H1 (cell line): ENCODE data around the gene ACSM3. TPM values are rescaled to one million over a fixed set of nuclear protein-coding genes. Genes with fewer than 3 reads are reported as not detected.
A peak's percentile ranks its signal among the peaks of the same experiment; 100 is the strongest.

Source experiments
- CTCF ChIA-PET: fragments of 300-600 bp; sonication (Branson Sonifier 250); formaldehyde crosslinking; loops from one replicate; lab custom pipeline; 2021; ENCODE audit not compliant: partially characterized antibody; lab: Charles Lee
- POLR2A ChIA-PET: fragments of 300-600 bp; sonication (Branson Sonifier 250); formaldehyde crosslinking; loops from one replicate; lab custom pipeline; 2021; ENCODE audit warnings: inconsistent platforms; ENCODE audit not compliant: partially characterized antibody; lab: Charles Lee
- DNase-seq, 2 experiments: peaks; one replicate each; pipeline versions ENCODE4 v3.0.0 to v3.0.0-alpha.2; 2010 to 2022; ENCODE audit warnings: low spot score in 2 of 2, low read depth in 1 of 2, mixed read lengths in 1 of 2
- FAIRE-seq: peaks from 2 replicates; lab custom pipeline; 2011; peaks lifted over from hg19 to GRCh38; lab: Jason Lieb, UNC
- H2AFZ ChIP-seq: 2 replicates; pipeline ENCODE4 v1.8.1; 2012; ENCODE audit warnings: low read length, inconsistent platforms
- H2AK5ac ChIP-seq: 2 replicates; pipeline ENCODE4 v1.6.1; 2013; ENCODE audit warnings: low read depth, low read length
- H2BK120ac ChIP-seq: replicated peaks from 2 replicates; pipeline ENCODE3; 2013; ENCODE audit warnings: low read depth, low read length, inconsistent platforms
- H2BK12ac ChIP-seq: 2 replicates; pipeline ENCODE4 v1.6.1; 2013; ENCODE audit warnings: low read depth, low read length
- H2BK15ac ChIP-seq: 2 replicates; pipeline ENCODE4 v1.6.1; 2013; ENCODE audit warnings: low read length
- H2BK20ac ChIP-seq: 2 replicates; pipeline ENCODE4 v1.6.1; 2013; ENCODE audit warnings: low read length
- H2BK5ac ChIP-seq: 2 replicates; pipeline ENCODE4 v1.6.1; 2013; ENCODE audit warnings: low read depth, low read length
- H3K14ac ChIP-seq: 2 replicates; pipeline ENCODE4 v1.6.1; 2013; ENCODE audit warnings: inconsistent platforms; ENCODE audit not compliant: insufficient read length
- H3K18ac ChIP-seq: 2 replicates; pipeline ENCODE4 v1.6.1; 2013; ENCODE audit warnings: low read length; ENCODE audit errors: extremely low read depth
- H3K23ac ChIP-seq: 2 replicates; pipeline ENCODE4 v1.6.1; 2013; ENCODE audit warnings: inconsistent platforms; ENCODE audit not compliant: insufficient read length
- H3K23me2 ChIP-seq: 2 replicates; pipeline ENCODE4 v1.6.1; 2013; ENCODE audit warnings: low read depth, low read length
- H3K27ac ChIP-seq: 2 replicates; pipeline ENCODE4 v1.6.1; 2011; ENCODE audit warnings: low read depth, low read length, inconsistent platforms
- H3K27me3 ChIP-seq, 4 experiments: replicated peaks in 1 of 4; 1 replicate in 1 of 4; 2 replicates in 3 of 4; pipeline versions ENCODE4 v1.6.1 to v1.8.1; 2011 to 2013; ENCODE audit warnings: low read length in 3 of 4, mild to moderate bottlenecking in 3 of 4, inconsistent platforms in 2 of 4, mixed read lengths in 2 of 4, moderate library complexity in 1 of 4; ENCODE audit not compliant: control insufficient read depth in 3 of 4, insufficient read depth in 3 of 4; ENCODE audit errors: extremely low read depth in 1 of 4
- H3K36me3 ChIP-seq, 4 experiments: 2 replicates each; pipeline versions ENCODE4 v1.6.1 to v1.8.1; 2011 to 2013; ENCODE audit warnings: mild to moderate bottlenecking in 4 of 4, low read length in 3 of 4, moderate library complexity in 2 of 4, control low read depth in 1 of 4, inconsistent platforms in 1 of 4; ENCODE audit not compliant: insufficient read depth in 4 of 4, control insufficient read depth in 2 of 4
- H3K4ac ChIP-seq: replicated peaks from 2 replicates; pipeline ENCODE3; 2013; ENCODE audit warnings: low read length, low read depth, mixed read lengths, inconsistent platforms; ENCODE audit not compliant: insufficient read length
- H3K4me1 ChIP-seq, 4 experiments: replicated peaks in 1 of 4; 1 replicate in 1 of 4; 2 replicates in 3 of 4; pipeline versions ENCODE4 v1.6.1 to v1.8.1; 2011 to 2013; ENCODE audit warnings: low read length in 3 of 4, inconsistent platforms in 2 of 4, mixed read lengths in 1 of 4; ENCODE audit not compliant: insufficient read depth in 4 of 4, control insufficient read depth in 3 of 4
- H3K4me2 ChIP-seq, 2 experiments: 2 replicates each; pipeline versions ENCODE4 v1.6.1 to v1.8.1; 2011 to 2013; ENCODE audit warnings: low read depth in 2 of 2, low read length in 2 of 2, control low read depth in 1 of 2, inconsistent platforms in 1 of 2, mild to moderate bottlenecking in 1 of 2; ENCODE audit not compliant: insufficient read depth in 1 of 2
- H3K4me3 ChIP-seq, 4 experiments: fragments of 200-600, 300-600 bp in 1 of 4; sonication (generic), shearing (Covaris generic), sonication (Bioruptor Twin) in 1 of 4; 2 replicates each; pipeline versions ENCODE4 v1.5.1 to v1.8.1; 2011 to 2016; ENCODE audit warnings: low read length in 4 of 4, low read depth in 3 of 4, control low read depth in 2 of 4, inconsistent platforms in 2 of 4, mild to moderate bottlenecking in 2 of 4, mixed read lengths in 1 of 4, moderate library complexity in 1 of 4; ENCODE audit not compliant: insufficient read depth in 2 of 4; ENCODE audit errors: extremely low read depth in 1 of 4
- H3K56ac ChIP-seq: replicated peaks from 2 replicates; pipeline ENCODE3; 2013; ENCODE audit warnings: low read depth, mild to moderate bottlenecking, mixed read lengths, low read length, inconsistent platforms; ENCODE audit not compliant: insufficient read length
- H3K79me1 ChIP-seq: 2 replicates; pipeline ENCODE4 v1.6.1; 2013; ENCODE audit warnings: low read depth, low read length, control low read depth
- H3K79me2 ChIP-seq, 2 experiments: 2 replicates each; pipeline versions ENCODE4 v1.6.1 to v1.8.1; 2012 to 2013; ENCODE audit warnings: low read length in 2 of 2, mild to moderate bottlenecking in 2 of 2, inconsistent platforms in 1 of 2; ENCODE audit not compliant: insufficient read depth in 2 of 2, control insufficient read depth in 1 of 2
- H3K9ac ChIP-seq, 4 experiments: replicated peaks in 1 of 4; 1 replicate in 1 of 4; 2 replicates in 3 of 4; pipeline versions ENCODE4 v1.6.1 to v1.8.1; 2011 to 2013; ENCODE audit warnings: low read depth in 3 of 4, low read length in 3 of 4, control low read depth in 2 of 4, mild to moderate bottlenecking in 2 of 4, moderate library complexity in 2 of 4, inconsistent platforms in 1 of 4; ENCODE audit errors: extremely low read depth in 1 of 4
- H3K9me3 ChIP-seq, 2 experiments: 2 replicates each; pipeline versions ENCODE4 v1.6.1 to v1.8.1; 2012 to 2013; ENCODE audit warnings: mild to moderate bottlenecking in 2 of 2, moderate library complexity in 2 of 2, control low read depth in 1 of 2, inconsistent platforms in 1 of 2, low read depth in 1 of 2, low read length in 1 of 2, mixed read lengths in 1 of 2; ENCODE audit not compliant: insufficient read depth in 2 of 2
- H4K20me1 ChIP-seq, 2 experiments: replicated peaks in 1 of 2; 2 replicates each; pipeline versions ENCODE3 to v1.8.1; 2011 to 2013; ENCODE audit warnings: inconsistent platforms in 2 of 2, low read length in 2 of 2, mild to moderate bottlenecking in 1 of 2; ENCODE audit not compliant: insufficient read depth in 2 of 2, control insufficient read depth in 1 of 2
- H4K5ac ChIP-seq: 2 replicates; pipeline ENCODE4 v1.6.1; 2013; ENCODE audit warnings: low read length, low read depth, mixed read lengths, inconsistent platforms; ENCODE audit not compliant: insufficient read length
- H4K8ac ChIP-seq: 2 replicates; pipeline ENCODE4 v1.8.0; 2013; ENCODE audit warnings: mild to moderate bottlenecking, moderate library complexity, low read length, inconsistent platforms; ENCODE audit not compliant: insufficient read depth; ENCODE audit errors: extremely low read depth
- H4K91ac ChIP-seq: replicated peaks from 2 replicates; pipeline ENCODE3; 2013; ENCODE audit warnings: low read length, mixed read lengths, inconsistent platforms; ENCODE audit not compliant: insufficient read length
- ATF3 ChIP-seq: IDR thresholded peaks from 2 replicates; pipeline ENCODE4 v1.6.1; 2011; ENCODE audit warnings: low read depth, mild to moderate bottlenecking, low read length; ENCODE audit not compliant: insufficient read depth
- HDAC2 ChIP-seq, 2 experiments: fragments of 300-600 bp in 1 of 2; sonication (generic) in 1 of 2; IDR thresholded peaks; 2 replicates each; pipeline ENCODE4 v1.6.1; 2011 to 2012; ENCODE audit warnings: low read depth in 2 of 2, low read length in 2 of 2, mild to moderate bottlenecking in 2 of 2, moderate library complexity in 2 of 2, borderline replicate concordance in 1 of 2, inconsistent platforms in 1 of 2
- HDAC6 ChIP-seq: IDR thresholded peaks from one replicate; pipeline ENCODE4 v1.7.1; 2012; ENCODE audit warnings: low read depth, mild to moderate bottlenecking, inconsistent platforms, low read length, moderate library complexity
- KDM5A ChIP-seq: fragments of 200-600 bp; IDR thresholded peaks from 2 replicates; pipeline ENCODE4 v1.7.1; 2012; ENCODE audit warnings: mild to moderate bottlenecking, low read length, inconsistent platforms, mixed read lengths
- SIN3A ChIP-seq, 2 experiments: IDR thresholded peaks in 1 of 2; conservative IDR thresholded peaks in 1 of 2; 2 replicates each; pipeline ENCODE4 v1.6.1; 2011 to 2012; ENCODE audit warnings: low read length in 2 of 2, improper control_type of control experiment in 1 of 2, low read depth in 1 of 2, mild to moderate bottlenecking in 1 of 2
- SUZ12 ChIP-seq: fragments of 200-600 bp; sonication (generic); IDR thresholded peaks from 2 replicates; pipeline ENCODE4 v1.6.1; 2012; ENCODE audit warnings: mild to moderate bottlenecking, inconsistent platforms, low read length, moderate library complexity, mixed read lengths
- TEAD4 ChIP-seq: IDR thresholded peaks from 2 replicates; pipeline ENCODE4 v1.6.1; 2012; ENCODE audit warnings: low read depth, low read length, inconsistent platforms, mixed read lengths
- WGBS, 2 experiments: shearing (Covaris generic) in 1 of 2; methylation state at CpG; one replicate each; pipeline versions ENCODE4 v1.1.6 to v1.1.7; 2013 to 2015; ENCODE audit warnings: low lambda C conversion rate in 2 of 2, mixed read lengths in 2 of 2, inconsistent platforms in 1 of 2, low coverage in 1 of 2, missing lambda C conversion rate in 1 of 2; ENCODE audit not compliant: insufficient replicate concordance in 2 of 2, insufficient coverage in 1 of 2, insufficient read length in 1 of 2; ENCODE audit errors: extremely low coverage in 1 of 2, missing lambda C conversion rate in 1 of 2; 5-methylcytosine and 5-hydroxymethylcytosine counted together
- polyA plus RNA-seq, 7 experiments: library from polyadenylated mRNA; depleted of rRNA in 3 of 7; stranded (reverse) in 5 of 7; unstranded in 2 of 7; fragments of >200 nt in 5 of 7; fragments of 200-250 nt in 2 of 7; gene quantifications; 1 replicate in 5 of 7; 2 replicates in 1 of 7; 4 replicates in 1 of 7; pipeline versions ENCODE4 v1.2.1 to v1.2.3, GENCODE V29; 2011 to 2013; ENCODE audit warnings: missing spikeins in 2 of 7, mixed read lengths in 2 of 7
- total RNA-seq: library from RNA; stranded (reverse); fragmentation: NEBNext Ultra II Directional; extraction: Animal tissue kit (Norgen Biotek cat#: 25700); gene quantifications from 2 replicates; pipeline ENCODE4 v1.2.1, GENCODE V29; 2021

Gene ACSM3
- total and polyA plus RNA-seq, 2 of the 8 experiments (the other 6 are each of a cell fraction or from before 2014, with no cell fraction given), result 5.7 to 6.2 TPM

- no peak overlapping the region for H3K4ac ChIP-seq
- H3K4me2 ChIP-seq, result peak overlapping the region; percentile 31 to 67; a peak in 2 of 4 replicates
- H3K14ac ChIP-seq, result no peak overlapping the region
- peak overlapping the region in 1 of 4 experiments; percentile 71; a peak in 2 of 8 replicates for H3K4me3 ChIP-seq
- no peak overlapping the region for H3K23ac ChIP-seq
- no peak overlapping the region for H2AK5ac ChIP-seq
- no peak overlapping the region for H4K5ac ChIP-seq
- no peak overlapping the region for H2BK5ac ChIP-seq
- no peak for FAIRE-seq
- H4K8ac ChIP-seq, result no peak overlapping the region
- no peak overlapping the region for H2AFZ ChIP-seq
- no peak overlapping the region for H4K91ac ChIP-seq
- CTCF ChIA-PET, result no interaction called here
- H3K23me2 ChIP-seq, result peaks cover 5% of the 10 kb centered on the region
- H3K79me2 ChIP-seq, result no peaks in the 10 kb centered on the region
- no peak overlapping the region for H2BK120ac ChIP-seq
- H2BK20ac ChIP-seq, result no peak overlapping the region
- no peak overlapping the region for H3K56ac ChIP-seq
- WGBS, 2 experiments, result 86% methylated on average over 11 of the region's 11 CpGs; no CpG with 5 or more reads in 1 of the 2 experiments
- H3K27ac ChIP-seq, result no peak overlapping the region
- H3K9ac ChIP-seq, result no peak overlapping the region
- H2BK15ac ChIP-seq, result no peak overlapping the region
- POLR2A ChIA-PET, result no interaction called here
- no peaks in the 10 kb centered on the region for H3K9me3 ChIP-seq
- H2BK12ac ChIP-seq, result no peak overlapping the region
- H4K20me1 ChIP-seq, result no peaks in the 10 kb centered on the region
- no peak for DNase-seq
- H3K79me1 ChIP-seq, result no peaks in the 10 kb centered on the region
- no peaks in the 10 kb centered on the region for H3K36me3 ChIP-seq
- 0 out of 7 replicates have a peak, but pooled peaks cover 0 to 3% (median 0%) of the 10 kb centered on the region in 4 experiments for H3K4me1 ChIP-seq
- no peak overlapping the region for H3K18ac ChIP-seq
- H3K27me3 ChIP-seq, result no peaks in the 10 kb centered on the region
- TF ChIP-seq KDM5A (no peak), ATF3 (no peak), TEAD4 (no peak), SUZ12 (no peak), HDAC2 (IDR thresholded peaks at IDR 0.05; ENCODE audit: borderline replicate concordance in 1 of 2, low read depth in 2 of 2, low read length in 2 of 2) (no peak), SIN3A (conservative IDR thresholded peaks at IDR 0.05 in 1 of 2, IDR thresholded peaks at IDR 0.05 in 1 of 2; ENCODE audit: low read depth in 1 of 2, low read length in 2 of 2) (no peak), HDAC6 (no peak)
These were observed 44.0 kb downstream of the ACSM3 start for GRCh38 chr16:20807862-20808261.
